NAMALWA (cell line): ENCODE measurements around the gene TTC7B.

Experiments
- DNase-seq: peaks from one replicate; pipeline ENCODE4 v3.0.0-alpha.2; 2015; ENCODE audit warnings: low spot score

Gene TTC7B

GRCh38 chr14:90599339-90599738, 216.9 kb downstream of the TTC7B start:
- DNase-seq, result no peak

- no peak for DNase-seq
Observed at GRCh38 chr14:90597961-90598360, 218.3 kb downstream of the TTC7B start.

- DNase-seq, result no peak
Observed at GRCh38 chr14:90596733-90597132, 219.5 kb downstream of the TTC7B start.

- no peak for DNase-seq
Observed at GRCh38 chr14:90593254-90594040, 222.8 kb downstream of the TTC7B start.

GRCh38 chr14:90592655-90593054, 223.6 kb downstream of the TTC7B start:
- DNase-seq, result no peak

GRCh38 chr14:90587918-90588317, 228.3 kb downstream of the TTC7B start:
- no peak for DNase-seq

- no peak for DNase-seq
Observed at GRCh38 chr14:90587252-90587910, 228.8 kb downstream of the TTC7B start.

- DNase-seq, result no peak
Observed at GRCh38 chr14:90585106-90585505, 231.1 kb downstream of the TTC7B start.

- no peak for DNase-seq
Observed at GRCh38 chr14:90583916-90584605, 232.2 kb downstream of the TTC7B start.

- DNase-seq, result no peak
Observed at GRCh38 chr14:90583427-90583826, 232.8 kb downstream of the TTC7B start.

- DNase-seq, result no peak
Observed at GRCh38 chr14:90582166-90582565, 234.1 kb downstream of the TTC7B start.

- no peak for DNase-seq
Observed at GRCh38 chr14:90581745-90582144, 234.5 kb downstream of the TTC7B start.

- DNase-seq, result no peak
Observed at GRCh38 chr14:90580377-90581335, 235.6 kb downstream of the TTC7B start.

GRCh38 chr14:90579816-90580215, 236.4 kb downstream of the TTC7B start:
- DNase-seq, result no peak

GRCh38 chr14:90579088-90579487, 237.1 kb downstream of the TTC7B start:
- DNase-seq, result no peak

GRCh38 chr14:90578283-90578985, 237.8 kb downstream of the TTC7B start:
- DNase-seq, result no peak

- DNase-seq, result no peak
Observed at GRCh38 chr14:90577661-90578282, 238.5 kb downstream of the TTC7B start.

GRCh38 chr14:90576981-90577660, 239.1 kb downstream of the TTC7B start:
- no peak for DNase-seq

GRCh38 chr14:90576581-90576980, 239.6 kb downstream of the TTC7B start:
- no peak for DNase-seq

GRCh38 chr14:90575781-90576180, 240.4 kb downstream of the TTC7B start:
- no peak for DNase-seq
